T-helper 22 cell (primary cell): ENCODE results near the gene MPG.
"Not testable (repeated sequence)": the region's sequence is repeated elsewhere in the genome, so short reads cannot be mapped to it uniquely, and the experiment has no call there.

Experiments
- DNase-seq: peaks from one replicate; pipeline ENCODE4 v3.0.0-alpha.2; 2020; ENCODE audit warnings: low read depth

Gene MPG

GRCh38 chr16:114327-114726 lies 36.3 kb downstream of the MPG start:
- no peak for DNase-seq

- DNase-seq, result no peak
These were observed 38.0 kb downstream of the MPG start for GRCh38 chr16:116015-116414.

- peak; percentile 24 for DNase-seq
These were observed 39.6 kb downstream of the MPG start for GRCh38 chr16:117379-118365.

GRCh38 chr16:118857-119256 lies 40.8 kb downstream of the MPG start:
- no peak for DNase-seq

- DNase-seq, result no peak
These were observed 41.3 kb downstream of the MPG start for GRCh38 chr16:119295-119694.

- no peak for DNase-seq
These were observed 41.9 kb downstream of the MPG start for GRCh38 chr16:119835-120491.

GRCh38 chr16:120756-121155 lies 42.7 kb downstream of the MPG start:
- DNase-seq, result no peak

GRCh38 chr16:122361-122760 lies 44.3 kb downstream of the MPG start:
- no peak for DNase-seq

GRCh38 chr16:123558-124350 lies 45.7 kb downstream of the MPG start:
- not testable (repeated sequence) for DNase-seq

GRCh38 chr16:125011-125410 lies 47.0 kb downstream of the MPG start:
- DNase-seq, result no peak

GRCh38 chr16:129075-129474 lies 51.0 kb downstream of the MPG start:
- DNase-seq, result no peak

- DNase-seq, result no peak
These were observed 52.6 kb downstream of the MPG start for GRCh38 chr16:130533-131173.

- DNase-seq, result no peak
These were observed 54.1 kb downstream of the MPG start for GRCh38 chr16:132120-132519.

- no peak for DNase-seq
These were observed 55.7 kb downstream of the MPG start for GRCh38 chr16:133716-134115.
